Measurements from ENCODE around the gene MS4A3.

- TF ChIP-seq CTCF (conservative IDR thresholded peaks at IDR 0.05; ENCODE audit: low read length) (no peak), EZH2phosphoT487 (IDR thresholded peaks at IDR 0.05; ENCODE audit: borderline replicate concordance) (no peak)
Observed at GRCh38 chr11:60098508-60098907, 42.0 kb downstream of the MS4A3 start.
